IPS DF 6.9 (cell line): ENCODE measurements around the gene RTP1.
"Not testable (repeated sequence)": the region's sequence is repeated elsewhere in the genome, so short reads cannot be mapped to it uniquely, and the experiment has no call there.

Source experiments
- DNase-seq: peaks from one replicate; pipeline ENCODE4 v3.0.0-alpha.2; 2013; ENCODE audit warnings: low read depth, low spot score
- H3K27ac ChIP-seq: one replicate; pipeline ENCODE4 v1.5.1; 2013; ENCODE audit warnings: low read length, control low read depth
- H3K27me3 ChIP-seq: 2 replicates; pipeline ENCODE4 v1.6.1; 2013; ENCODE audit warnings: mild to moderate bottlenecking, low read length; ENCODE audit not compliant: control insufficient read depth, insufficient read depth
- H3K36me3 ChIP-seq: 2 replicates; pipeline ENCODE4 v1.6.1; 2013; ENCODE audit warnings: low read length; ENCODE audit not compliant: control insufficient read depth, insufficient read depth
- H3K4me1 ChIP-seq: 2 replicates; pipeline ENCODE4 v1.6.1; 2013; ENCODE audit warnings: low read length; ENCODE audit not compliant: control insufficient read depth, insufficient read depth
- H3K4me3 ChIP-seq: 2 replicates; pipeline ENCODE4 v1.5.1; 2013; ENCODE audit warnings: mild to moderate bottlenecking, low read length
- H3K9me3 ChIP-seq: 2 replicates; pipeline ENCODE4 v1.6.1; 2013; ENCODE audit warnings: low read length, inconsistent platforms; ENCODE audit not compliant: control insufficient read depth, insufficient read depth
- WGBS: extraction: QIAGEN DNeasy Blood & Tissue Kit; methylation state at CpG from one replicate; pipeline ENCODE4 v1.1.7; 2013; ENCODE audit warnings: mixed read lengths, missing lambda C conversion rate; ENCODE audit not compliant: insufficient read length, insufficient coverage; 5-methylcytosine and 5-hydroxymethylcytosine counted together

Gene RTP1

GRCh38 chr3:187197335-187197649 lies at the start of gene RTP1:
Gene RTP1 (plus strand): TSS chr3:187197486. CDS start chr3:187197516, 30 bp downstream.
- H3K27me3 ChIP-seq, result no peaks in the 10 kb centered on the region
- no peaks in the 10 kb centered on the region for H3K9me3 ChIP-seq
- H3K4me1 ChIP-seq, result peaks cover 3% of the 10 kb centered on the region; the same call in 1 of the 2 replicates
- WGBS, result no CpG with 5 or more reads among the region's 8 CpGs
- H3K4me3 ChIP-seq, result no peak within 1 kb of the TSS
- H3K36me3 ChIP-seq, result no peaks in the 10 kb centered on the region
- no peak for DNase-seq
- H3K27ac ChIP-seq, result no peak within 1 kb of the TSS

- no peak for DNase-seq
- H3K27ac ChIP-seq, result no peak overlapping the region
- H3K27me3 ChIP-seq, result no peaks in the 10 kb centered on the region
- peaks cover 1% of the 10 kb centered on the region; the same call in 1 of the 2 replicates for H3K9me3 ChIP-seq
- H3K4me3 ChIP-seq, result no peak overlapping the region
- H3K4me1 ChIP-seq, result no peaks in the 10 kb centered on the region
- no CpG with 5 or more reads among the region's 7 CpGs for WGBS
- no peaks in the 10 kb centered on the region for H3K36me3 ChIP-seq
Observed at GRCh38 chr3:187150186-187150585, 47.1 kb upstream of the RTP1 start.

DNA sequence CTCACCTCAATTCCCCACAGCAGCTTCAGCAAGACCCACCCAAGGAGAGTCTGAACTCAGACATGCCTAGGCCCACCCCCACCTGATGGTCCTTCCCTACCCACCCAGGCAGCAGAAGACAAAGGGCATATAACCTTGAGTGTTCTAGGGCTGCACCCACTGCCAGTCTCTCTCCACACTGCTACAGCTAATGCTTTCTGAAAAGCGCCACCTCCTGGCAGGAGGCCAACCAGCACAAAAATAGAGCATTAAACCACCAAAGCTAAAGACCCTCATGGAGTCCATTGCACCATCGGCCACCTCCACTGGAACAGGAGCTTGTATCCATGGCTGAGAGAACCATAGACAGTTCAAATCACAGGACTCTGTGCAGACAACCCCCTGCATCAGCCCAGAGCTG lies 46.7 kb upstream of the RTP1 start:
- Histone ChIP-seq H3K36me3 (no peaks in the 10 kb centered on the region), H3K4me3 (no peak overlapping the region), H3K4me1 (no peaks in the 10 kb centered on the region), H3K27ac (no peak overlapping the region), H3K9me3 (no peaks in the 10 kb centered on the region), H3K27me3 (no peaks in the 10 kb centered on the region)
- WGBS, result no CpG with 5 or more reads among the region's 2 CpGs
- DNase-seq, result no peak

DNA sequence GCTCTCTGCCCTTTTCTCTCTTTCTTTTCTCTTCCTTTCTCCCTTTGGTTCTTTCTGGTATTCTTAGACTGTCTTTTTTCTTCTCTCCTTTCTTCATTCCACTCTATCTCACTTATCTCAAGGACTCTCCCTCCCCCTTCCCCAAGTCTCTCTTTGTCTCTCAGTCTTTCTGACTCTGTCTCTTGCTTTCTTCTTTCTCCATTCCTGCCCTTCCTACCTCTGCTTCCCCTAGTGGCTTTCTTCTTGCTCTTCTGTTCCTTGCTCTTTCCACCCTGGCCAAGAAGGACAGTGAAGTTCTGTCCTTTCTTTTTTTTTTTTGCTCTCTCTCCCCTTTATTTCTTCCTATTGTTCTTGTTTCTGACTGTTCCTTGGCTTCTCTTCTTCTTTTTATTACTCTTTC lies 35.7 kb upstream of the RTP1 start:
- H3K4me3 ChIP-seq, result no peak overlapping the region
- H3K4me1 ChIP-seq, result peaks cover 4% of the 10 kb centered on the region; the same call in 1 of the 2 replicates
- no peak for DNase-seq
- no peaks in the 10 kb centered on the region for H3K9me3 ChIP-seq
- no peaks in the 10 kb centered on the region for H3K36me3 ChIP-seq
- H3K27me3 ChIP-seq, result no peaks in the 10 kb centered on the region
- no peak overlapping the region for H3K27ac ChIP-seq

DNA sequence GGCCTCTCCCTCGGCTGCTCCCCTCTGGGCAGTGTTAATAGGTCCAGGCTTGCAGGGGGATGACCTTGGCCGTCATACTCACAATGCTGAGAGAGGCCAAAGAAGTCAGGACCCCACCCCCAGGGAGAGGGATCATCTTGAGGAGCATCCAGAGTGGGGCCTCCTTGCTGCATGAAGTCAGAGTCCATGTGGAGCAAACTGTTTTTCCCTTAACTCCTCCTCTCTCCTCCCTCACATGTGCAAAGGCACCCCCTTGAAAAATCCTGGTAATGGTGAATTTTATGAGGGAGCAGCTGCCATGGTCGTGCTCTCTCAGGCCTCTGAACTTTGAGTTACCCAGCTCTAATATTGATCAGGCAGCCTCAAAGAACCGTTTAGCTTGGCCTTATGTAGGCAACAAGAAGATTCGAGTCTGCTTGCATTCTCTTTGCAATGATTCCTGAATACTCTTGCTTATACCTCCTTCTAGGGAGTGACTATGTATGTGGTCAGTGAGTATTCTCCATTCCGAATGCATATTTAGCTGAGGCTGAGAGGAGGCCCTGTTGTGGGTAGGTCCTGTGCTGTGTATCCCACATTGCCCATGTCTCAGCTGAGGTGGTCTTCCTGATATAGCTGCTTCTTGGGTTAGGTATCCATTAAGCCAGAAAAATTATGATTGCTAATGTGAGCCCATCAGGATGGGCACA lies 34.9 kb upstream of the RTP1 start:
- Histone ChIP-seq H3K27me3 (no peaks in the 10 kb centered on the region), H3K27ac (no peak overlapping the region), H3K4me3 (no peak overlapping the region), H3K9me3 (no peaks in the 10 kb centered on the region), H3K36me3 (no peaks in the 10 kb centered on the region), H3K4me1 (peaks cover 4% of the 10 kb centered on the region; the same call in 1 of the 2 replicates)
- no CpG with 5 or more reads among the region's 6 CpGs for WGBS
- DNase-seq, result no peak

- H3K4me1 ChIP-seq, result peaks cover 4% of the 10 kb centered on the region; the same call in 1 of the 2 replicates
- H3K36me3 ChIP-seq, result no peaks in the 10 kb centered on the region
- WGBS, result no CpG with 5 or more reads among the region's 3 CpGs
- no peaks in the 10 kb centered on the region for H3K9me3 ChIP-seq
- no peak overlapping the region for H3K27ac ChIP-seq
- no peaks in the 10 kb centered on the region for H3K27me3 ChIP-seq
- no peak overlapping the region for H3K4me3 ChIP-seq
- DNase-seq, result peak; percentile 76
Observed at GRCh38 chr3:187165144-187165543, 32.1 kb upstream of the RTP1 start.

DNA sequence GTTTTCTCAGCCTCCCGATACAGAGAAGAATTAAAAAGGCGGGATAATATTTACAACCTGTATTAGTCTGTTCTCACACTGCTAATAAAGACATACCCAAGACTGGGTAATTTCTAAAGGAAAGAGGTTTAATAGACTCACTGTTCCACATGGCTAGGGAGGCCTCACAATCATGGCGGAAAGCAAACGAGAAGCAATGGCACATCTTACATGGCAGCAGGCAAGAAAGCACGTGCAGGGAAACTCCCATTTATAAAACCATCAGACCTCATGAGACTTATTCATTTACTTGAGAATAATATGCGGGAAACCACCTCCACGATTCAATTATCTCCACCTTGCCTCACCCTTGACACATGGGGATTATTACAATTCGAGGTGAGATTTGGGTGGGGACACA lies 30.5 kb upstream of the RTP1 start:
- Histone ChIP-seq H3K27me3 (no peaks in the 10 kb centered on the region), H3K27ac (no peak overlapping the region), H3K9me3 (no peaks in the 10 kb centered on the region), H3K4me1 (peaks cover 4% of the 10 kb centered on the region; the same call in 1 of the 2 replicates), H3K4me3 (no peak overlapping the region), H3K36me3 (no peaks in the 10 kb centered on the region)
- DNase-seq, result no peak
- WGBS, result no CpG with 5 or more reads among the region's 8 CpGs

DNA sequence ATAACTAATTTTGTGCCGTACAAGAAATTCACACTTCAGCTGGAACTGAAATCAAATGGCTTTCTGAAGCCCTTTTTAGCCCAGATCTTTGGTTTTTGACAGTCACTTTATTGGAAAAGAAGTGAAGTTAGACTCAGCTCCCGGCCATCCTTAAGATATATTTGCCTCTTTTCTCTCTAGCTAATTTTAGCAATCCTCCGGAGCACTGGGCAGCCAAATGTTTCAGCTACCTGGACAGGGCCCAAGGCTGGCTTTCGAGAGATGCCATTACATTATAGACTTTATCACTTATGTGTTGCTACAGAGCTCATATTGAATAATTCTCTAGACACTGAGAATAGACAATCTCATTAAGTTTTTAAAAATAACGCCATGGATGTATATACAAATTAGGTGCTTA lies 29.5 kb upstream of the RTP1 start:
- Histone ChIP-seq H3K9me3 (no peaks in the 10 kb centered on the region), H3K4me1 (peaks cover 4% of the 10 kb centered on the region; the same call in 1 of the 2 replicates), H3K27me3 (no peaks in the 10 kb centered on the region), H3K27ac (no peak overlapping the region), H3K4me3 (no peak overlapping the region), H3K36me3 (no peaks in the 10 kb centered on the region)
- DNase-seq, result no peak
- no CpG with 5 or more reads among the region's 5 CpGs for WGBS

DNA sequence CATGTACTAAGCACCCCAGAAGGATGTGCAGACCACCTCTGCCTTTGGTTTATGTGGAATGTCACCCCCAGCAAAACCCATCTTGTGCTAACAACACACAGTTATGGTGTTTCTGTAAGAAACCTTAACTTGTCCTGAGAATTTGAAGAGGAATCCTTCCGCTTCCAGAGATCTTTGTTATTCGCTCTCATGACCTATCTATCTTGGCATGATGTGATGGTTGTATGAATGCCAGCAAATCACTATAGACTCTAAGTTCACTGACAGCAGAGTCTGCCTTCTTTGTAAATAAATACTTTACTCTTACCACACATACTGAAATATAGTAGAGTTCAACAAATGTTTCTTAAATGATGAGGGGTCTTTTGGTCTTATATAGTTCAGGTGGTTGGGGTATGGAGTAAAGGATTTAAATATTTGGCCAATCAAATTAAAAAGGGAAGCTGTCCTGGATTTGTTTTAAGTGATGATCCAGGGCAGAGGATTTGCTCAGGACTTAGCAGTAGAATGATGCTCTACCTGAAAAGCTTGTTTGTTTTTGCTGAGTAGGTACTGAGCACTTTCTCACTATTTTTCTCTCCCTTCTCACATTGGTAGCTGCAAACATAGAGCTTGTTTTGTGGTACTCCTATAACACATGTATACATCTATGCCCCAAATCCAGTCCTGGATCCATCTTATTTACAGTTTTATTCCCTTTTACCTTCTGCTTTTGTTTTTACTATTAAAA lies 27.9 kb upstream of the RTP1 start:
- no peaks in the 10 kb centered on the region for H3K9me3 ChIP-seq
- peaks cover 4% of the 10 kb centered on the region; the same call in 1 of the 2 replicates for H3K36me3 ChIP-seq
- no peaks in the 10 kb centered on the region for H3K27me3 ChIP-seq
- peaks cover 4% of the 10 kb centered on the region; the same call in 1 of the 2 replicates for H3K4me1 ChIP-seq
- H3K27ac ChIP-seq, result no peak overlapping the region
- WGBS, result no CpG with 5 or more reads among the region's 2 CpGs
- no peak overlapping the region for H3K4me3 ChIP-seq
- no peak for DNase-seq

DNA sequence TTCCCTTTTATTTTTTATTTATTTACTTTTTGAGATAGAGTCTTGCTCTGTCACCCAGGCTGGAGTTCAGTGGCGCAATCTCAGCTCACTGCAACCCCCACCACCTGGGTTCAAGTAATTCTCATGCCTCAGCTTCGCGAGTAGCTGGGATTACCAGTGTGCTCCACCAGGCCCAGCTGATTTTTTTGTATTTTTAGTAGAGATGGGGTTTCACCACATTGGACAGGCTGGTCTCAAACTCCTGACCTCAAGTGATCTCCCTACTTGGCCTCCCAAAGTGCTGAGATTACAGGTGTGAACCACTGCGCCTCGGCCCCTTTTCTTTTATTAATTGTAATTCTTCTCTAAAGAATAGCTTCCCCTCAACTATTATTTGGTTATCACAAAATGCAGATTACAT lies 26.4 kb upstream of the RTP1 start:
- H3K4me3 ChIP-seq, DNase-seq, H3K4me1 ChIP-seq, H3K27ac ChIP-seq, H3K27me3 ChIP-seq, H3K9me3 ChIP-seq: not testable (repeated sequence)
- no CpG with 5 or more reads among the region's 5 CpGs for WGBS
- H3K36me3 ChIP-seq, result peaks cover 10% of the 10 kb centered on the region; the same call in 1 of the 2 replicates
